ENCODE results near the gene PLEKHM1.
A peak's percentile ranks its signal among the peaks of the same experiment; 100 is the strongest.

PLEKHM1 gene

GRCh38 chr17:45427181-45427835 is 63.2 kb downstream of the PLEKHM1 start:
- DNase-seq (ENCODE audit: low spot score), result no peak

GRCh38 chr17:45426561-45426960 is 64.0 kb downstream of the PLEKHM1 start:
- no peak for DNase-seq (ENCODE audit: low spot score)

- no peak for DNase-seq (ENCODE audit: low spot score)
Observed at GRCh38 chr17:45425984-45426413, 64.5 kb downstream of the PLEKHM1 start.

- peak; percentile 98 for DNase-seq (ENCODE audit: low spot score)
Observed at GRCh38 chr17:45425125-45425983, 65.2 kb downstream of the PLEKHM1 start.

GRCh38 chr17:45424769-45425124 is 65.8 kb downstream of the PLEKHM1 start:
- no peak for DNase-seq (ENCODE audit: low spot score)

- DNase-seq (ENCODE audit: low spot score), result no peak
Observed at GRCh38 chr17:45423975-45424335, 66.6 kb downstream of the PLEKHM1 start.

- no peak for DNase-seq (ENCODE audit: low spot score)
Observed at GRCh38 chr17:45423304-45423974, 67.1 kb downstream of the PLEKHM1 start.

- no peak for DNase-seq (ENCODE audit: low spot score)
Observed at GRCh38 chr17:45414990-45415881, 75.3 kb downstream of the PLEKHM1 start.

GRCh38 chr17:45413498-45413923 is 77.0 kb downstream of the PLEKHM1 start:
- DNase-seq (ENCODE audit: low spot score), result peak; percentile 34

- DNase-seq (ENCODE audit: low spot score), result no peak
Observed at GRCh38 chr17:45411348-45412105, 79.0 kb downstream of the PLEKHM1 start.

GRCh38 chr17:45410144-45411091 is 80.1 kb downstream of the PLEKHM1 start:
- DNase-seq (ENCODE audit: low spot score), result no peak

- DNase-seq (ENCODE audit: low spot score), result no peak
Observed at GRCh38 chr17:45409659-45410076, 80.9 kb downstream of the PLEKHM1 start.

GRCh38 chr17:45408611-45409421 is 81.7 kb downstream of the PLEKHM1 start:
- DNase-seq (ENCODE audit: low spot score), result no peak

GRCh38 chr17:45406107-45406506 is 84.4 kb downstream of the PLEKHM1 start:
- no peak for DNase-seq (ENCODE audit: low spot score)

GRCh38 chr17:45405250-45406086 is 85.1 kb downstream of the PLEKHM1 start:
- no peak for DNase-seq (ENCODE audit: low spot score)

GRCh38 chr17:45404870-45405249 is 85.7 kb downstream of the PLEKHM1 start:
- no peak for DNase-seq (ENCODE audit: low spot score)

GRCh38 chr17:45403906-45404490 is 86.5 kb downstream of the PLEKHM1 start:
- no peak for DNase-seq (ENCODE audit: low spot score)

- no peak for DNase-seq (ENCODE audit: low spot score)
Observed at GRCh38 chr17:45402916-45403315, 87.6 kb downstream of the PLEKHM1 start.
